Tibial artery (tissue), 4 donors: Measurements from ENCODE around the gene MPPE1.
A peak's percentile ranks its signal among the peaks of the same experiment; 100 is the strongest.
"Not testable (repeated sequence)": the region's sequence is repeated elsewhere in the genome, so short reads cannot be mapped to it uniquely, and the experiment has no call there.

Experiments used
- DNase-seq, 2 donors: peaks; one replicate each; pipeline ENCODE4 v3.0.0-alpha.2; 2019
- H3K27ac ChIP-seq, 2 donors: fragments of 200-600 bp; sonication (generic) in 1 of 2; 1 replicate in 1 of 2; 2 replicates in 1 of 2; pipeline ENCODE4 v1.5.1; 2018 to 2019; ENCODE audit warnings: mild to moderate bottlenecking in 1 of 2
- H3K27me3 ChIP-seq, 2 donors: fragments of 200-600 bp; sonication (generic) in 1 of 2; one replicate each; pipeline versions ENCODE4 v1.5.1 to v1.6.0; 2016 to 2019
- H3K36me3 ChIP-seq, 3 donors: fragments of 200-600 bp; sonication (generic) in 2 of 3; one replicate each; pipeline ENCODE4 v1.5.1; 2016 to 2019; ENCODE audit warnings: mild to moderate bottlenecking in 2 of 3
- H3K4me1 ChIP-seq, 4 donors: fragments of 200-600 bp; sonication (generic) in 2 of 4; 1 replicate in 3 of 4; 2 replicates in 1 of 4; pipeline ENCODE4 v1.5.1; 2016 to 2019
- H3K4me3 ChIP-seq, 2 donors: fragments of 200-600 bp; sonication (generic) in 1 of 2; 1 replicate in 1 of 2; 2 replicates in 1 of 2; pipeline ENCODE4 v1.5.1; 2018 to 2019; ENCODE audit warnings: mild to moderate bottlenecking in 2 of 2
- H3K9me3 ChIP-seq, 3 donors: fragments of 200-600 bp; sonication (generic) in 1 of 3; one replicate each; pipeline ENCODE4 v1.5.1; 2016 to 2019
- CTCF ChIP-seq, 2 experiments: fragments of 200-600 bp in 1 of 2; fragments of 450-650 bp in 1 of 2; IDR thresholded peaks; one replicate each; pipeline ENCODE4 v1.5.1; 2017 to 2019; ENCODE audit warnings: antibody characterized with exemption in 2 of 2, mild to moderate bottlenecking in 1 of 2, moderate library complexity in 1 of 2
- intact Hi-C: fragments of 100-400 bp; cut with DNase I; formaldehyde crosslinking; loops from one replicate; pipeline ENCODE4 v1.15.0; 2023; ENCODE audit warnings: low total_unique reads

Gene MPPE1

GRCh38 chr18:11946756-11947155 is 38.6 kb upstream of the MPPE1 start:
- Histone ChIP-seq H3K27me3 (no peaks in the 10 kb centered on the region), H3K4me3 (peak overlapping the region; percentile 49 to 63), H3K27ac (peak overlapping the region; percentile 85 to 93), H3K36me3 (no peaks in the 10 kb centered on the region), H3K9me3 (no peaks in the 10 kb centered on the region), H3K4me1 (peaks cover 0 to 20% (median 9%) of the 10 kb centered on the region in 4 donors)
- intact Hi-C loops: loop anchor here (5.0 kb wide), 1 partner anchor 36 kb away; the partner anchor contains the start of gene IMPA2
- peak in 1 of 2 donors; percentile 67 for DNase-seq
- no peak for TF ChIP-seq CTCF (IDR thresholded peaks at IDR 0.05)

GRCh38 chr18:11945834-11946659 is 37.9 kb upstream of the MPPE1 start:
- intact Hi-C loops: loop anchor here (5.0 kb wide), 1 partner anchor 36 kb away; the partner anchor contains the start of gene IMPA2
- not testable (repeated sequence) for H3K27me3 ChIP-seq, DNase-seq, H3K36me3 ChIP-seq, H3K4me3 ChIP-seq, H3K9me3 ChIP-seq
- peak overlapping the region; percentile 85 to 93 for H3K27ac ChIP-seq
- peaks cover 0 to 20% (median 9%) of the 10 kb centered on the region in 4 donors for H3K4me1 ChIP-seq

- Histone ChIP-seq H3K36me3 (no peaks in the 10 kb centered on the region), H3K4me1 (peaks cover 0 to 20% (median 9%) of the 10 kb centered on the region in 4 donors), H3K9me3 (no peaks in the 10 kb centered on the region), H3K4me3 (no peak overlapping the region), H3K27me3 (no peaks in the 10 kb centered on the region), H3K27ac (no peak overlapping the region)
- TF ChIP-seq CTCF (IDR thresholded peaks at IDR 0.05): no peak
- no peak for DNase-seq
- intact Hi-C loops: loop anchor here (5.0 kb wide), 1 partner anchor 38 kb away; the partner anchor contains the start of gene IMPA2
Measured at GRCh38 chr18:11944786-11945185, 36.7 kb upstream of the MPPE1 start.

GRCh38 chr18:11944252-11944651 is 36.1 kb upstream of the MPPE1 start:
- Histone ChIP-seq H3K36me3 (no peaks in the 10 kb centered on the region), H3K4me1 (peaks cover 0 to 20% (median 9%) of the 10 kb centered on the region in 4 donors), H3K9me3 (no peaks in the 10 kb centered on the region), H3K27me3 (no peaks in the 10 kb centered on the region), H3K27ac (no peak overlapping the region), H3K4me3 (no peak overlapping the region)
- DNase-seq: no peak
- no peak for TF ChIP-seq CTCF (IDR thresholded peaks at IDR 0.05)
- intact Hi-C loops: no loop called here

- no peak for DNase-seq
- Histone ChIP-seq H3K4me3 (no peak overlapping the region), H3K27me3 (no peaks in the 10 kb centered on the region), H3K27ac (no peak overlapping the region), H3K9me3 (no peaks in the 10 kb centered on the region), H3K36me3 (no peaks in the 10 kb centered on the region), H3K4me1 (peaks cover 0 to 20% (median 9%) of the 10 kb centered on the region in 4 donors)
- TF ChIP-seq CTCF (IDR thresholded peaks at IDR 0.05): no peak
- intact Hi-C loops: no loop called here
Measured at GRCh38 chr18:11943551-11943950, 35.4 kb upstream of the MPPE1 start.

GRCh38 chr18:11940956-11941355 is 32.8 kb upstream of the MPPE1 start:
- Histone ChIP-seq H3K4me1 (peaks cover 0 to under 1% (median 0%) of the 10 kb centered on the region in 4 donors), H3K36me3 (no peaks in the 10 kb centered on the region), H3K4me3 (no peak overlapping the region), H3K9me3 (no peaks in the 10 kb centered on the region), H3K27me3 (no peaks in the 10 kb centered on the region), H3K27ac (no peak overlapping the region)
- intact Hi-C loops: no loop called here
- TF ChIP-seq CTCF (IDR thresholded peaks at IDR 0.05): no peak
- DNase-seq: no peak
